Measurements from ENCODE around the gene MTIF3. TPM values are rescaled to one million over a fixed set of nuclear protein-coding genes. Genes with fewer than 3 reads are reported as not detected.

Gene MTIF3
- polyA plus RNA-seq, 1 donor from 2014 or later: 66.5 TPM

DNA sequence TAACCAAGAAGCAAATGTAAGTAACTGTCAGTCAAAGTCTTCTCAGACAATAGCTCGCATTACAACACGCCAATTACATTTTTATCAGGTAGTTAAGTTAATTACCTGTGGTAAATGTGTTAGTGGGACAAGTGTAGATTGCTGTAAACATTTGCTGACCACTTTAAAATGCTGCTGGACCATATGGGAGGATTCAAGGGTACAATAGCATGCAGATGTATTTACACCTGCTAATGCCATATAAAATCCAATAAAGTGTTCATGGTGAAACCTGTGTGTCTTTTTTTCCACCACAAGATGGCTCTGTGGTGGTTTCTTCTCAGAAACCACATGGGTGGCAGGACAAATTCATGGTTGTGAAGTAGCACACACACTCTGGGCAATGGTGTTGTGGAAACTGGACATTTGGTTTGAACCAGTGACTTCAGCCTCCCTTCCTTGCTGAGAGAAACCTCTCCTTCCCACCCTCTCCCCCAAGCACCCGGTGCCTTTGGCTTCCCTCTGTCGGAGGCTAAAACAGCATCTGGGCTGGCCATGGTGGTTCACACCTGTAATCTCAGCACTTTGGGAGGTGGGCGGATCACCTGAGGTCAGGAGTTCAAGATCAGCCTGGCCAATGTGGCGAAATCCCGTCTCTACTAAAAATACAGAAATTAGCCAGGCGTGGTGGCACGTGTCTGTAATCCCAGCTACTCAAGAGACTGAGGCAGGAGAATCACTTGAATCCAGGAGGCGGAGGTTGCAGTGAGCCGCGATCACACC is 44.0 kb downstream of the MTIF3 start:
- H3K9ac ChIP-seq (ENCODE audit: low read length): no peak overlapping the region
- no peak overlapping the region for H2AFZ ChIP-seq (ENCODE audit: low read depth, low read length)
- H3K36me3 ChIP-seq (ENCODE audit: insufficient read depth, low read length): no peaks in the 10 kb centered on the region
- no peak overlapping the region for H3K27ac ChIP-seq (ENCODE audit: low read length)
- H3K4me3 ChIP-seq (ENCODE audit: low read length): no peak overlapping the region
- TF ChIP-seq, protein P1, sequence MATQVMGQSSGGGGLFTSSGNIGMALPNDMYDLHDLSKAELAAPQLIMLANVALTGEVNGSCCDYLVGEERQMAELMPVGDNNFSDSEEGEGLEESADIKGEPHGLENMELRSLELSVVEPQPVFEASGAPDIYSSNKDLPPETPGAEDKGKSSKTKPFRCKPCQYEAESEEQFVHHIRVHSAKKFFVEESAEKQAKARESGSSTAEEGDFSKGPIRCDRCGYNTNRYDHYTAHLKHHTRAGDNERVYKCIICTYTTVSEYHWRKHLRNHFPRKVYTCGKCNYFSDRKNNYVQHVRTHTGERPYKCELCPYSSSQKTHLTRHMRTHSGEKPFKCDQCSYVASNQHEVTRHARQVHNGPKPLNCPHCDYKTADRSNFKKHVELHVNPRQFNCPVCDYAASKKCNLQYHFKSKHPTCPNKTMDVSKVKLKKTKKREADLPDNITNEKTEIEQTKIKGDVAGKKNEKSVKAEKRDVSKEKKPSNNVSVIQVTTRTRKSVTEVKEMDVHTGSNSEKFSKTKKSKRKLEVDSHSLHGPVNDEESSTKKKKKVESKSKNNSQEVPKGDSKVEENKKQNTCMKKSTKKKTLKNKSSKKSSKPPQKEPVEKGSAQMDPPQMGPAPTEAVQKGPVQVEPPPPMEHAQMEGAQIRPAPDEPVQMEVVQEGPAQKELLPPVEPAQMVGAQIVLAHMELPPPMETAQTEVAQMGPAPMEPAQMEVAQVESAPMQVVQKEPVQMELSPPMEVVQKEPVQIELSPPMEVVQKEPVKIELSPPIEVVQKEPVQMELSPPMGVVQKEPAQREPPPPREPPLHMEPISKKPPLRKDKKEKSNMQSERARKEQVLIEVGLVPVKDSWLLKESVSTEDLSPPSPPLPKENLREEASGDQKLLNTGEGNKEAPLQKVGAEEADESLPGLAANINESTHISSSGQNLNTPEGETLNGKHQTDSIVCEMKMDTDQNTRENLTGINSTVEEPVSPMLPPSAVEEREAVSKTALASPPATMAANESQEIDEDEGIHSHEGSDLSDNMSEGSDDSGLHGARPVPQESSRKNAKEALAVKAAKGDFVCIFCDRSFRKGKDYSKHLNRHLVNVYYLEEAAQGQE (IDR thresholded peaks at IDR 0.05; ENCODE audit: borderline replicate concordance): no peak
- TF ChIP-seq EP300 (conservative IDR thresholded peaks at IDR 0.05; ENCODE audit: poor library complexity, severe bottlenecking) (no peak), SMC3 (conservative IDR thresholded peaks at IDR 0.05; ENCODE audit: poor library complexity) (peak; percentile 82), RAD21 (conservative IDR thresholded peaks at IDR 0.05) (peak; percentile 68), POLR2AphosphoS5 (IDR thresholded peaks at IDR 0.05) (no peak), MXI1 (conservative IDR thresholded peaks at IDR 0.05; ENCODE audit: poor library complexity, severe bottlenecking) (no peak), TAF1 (IDR thresholded peaks at IDR 0.05; ENCODE audit: low read depth) (no peak), EZH2 (IDR thresholded peaks at IDR 0.05; ENCODE audit: borderline replicate concordance, insufficient read depth, low read length, poor library complexity, severe bottlenecking) (no peak)
- TF ChIP-seq, protein P2, sequence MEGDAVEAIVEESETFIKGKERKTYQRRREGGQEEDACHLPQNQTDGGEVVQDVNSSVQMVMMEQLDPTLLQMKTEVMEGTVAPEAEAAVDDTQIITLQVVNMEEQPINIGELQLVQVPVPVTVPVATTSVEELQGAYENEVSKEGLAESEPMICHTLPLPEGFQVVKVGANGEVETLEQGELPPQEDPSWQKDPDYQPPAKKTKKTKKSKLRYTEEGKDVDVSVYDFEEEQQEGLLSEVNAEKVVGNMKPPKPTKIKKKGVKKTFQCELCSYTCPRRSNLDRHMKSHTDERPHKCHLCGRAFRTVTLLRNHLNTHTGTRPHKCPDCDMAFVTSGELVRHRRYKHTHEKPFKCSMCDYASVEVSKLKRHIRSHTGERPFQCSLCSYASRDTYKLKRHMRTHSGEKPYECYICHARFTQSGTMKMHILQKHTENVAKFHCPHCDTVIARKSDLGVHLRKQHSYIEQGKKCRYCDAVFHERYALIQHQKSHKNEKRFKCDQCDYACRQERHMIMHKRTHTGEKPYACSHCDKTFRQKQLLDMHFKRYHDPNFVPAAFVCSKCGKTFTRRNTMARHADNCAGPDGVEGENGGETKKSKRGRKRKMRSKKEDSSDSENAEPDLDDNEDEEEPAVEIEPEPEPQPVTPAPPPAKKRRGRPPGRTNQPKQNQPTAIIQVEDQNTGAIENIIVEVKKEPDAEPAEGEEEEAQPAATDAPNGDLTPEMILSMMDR (IDR thresholded peaks at IDR 0.05; ENCODE audit: poor library complexity, severe bottlenecking): peak; percentile 76
- no peaks in the 10 kb centered on the region for H3K27me3 ChIP-seq (ENCODE audit: insufficient read depth, low read depth, low read length)
- no peak overlapping the region for H3K4me2 ChIP-seq (ENCODE audit: low read length)
- no peaks in the 10 kb centered on the region for H4K20me1 ChIP-seq (ENCODE audit: insufficient read depth)
- no peaks in the 10 kb centered on the region for H3K79me2 ChIP-seq (replicated peaks; ENCODE audit: insufficient read depth, low read length)
- no peaks in the 10 kb centered on the region for H3F3A ChIP-seq (ENCODE audit: insufficient read depth, low read length, poor library complexity, severe bottlenecking)
- no peaks in the 10 kb centered on the region for H3K9me3 ChIP-seq (ENCODE audit: low read length)
- no peaks in the 10 kb centered on the region for H3K9me2 ChIP-seq (ENCODE audit: insufficient read depth, low read length)

DNA sequence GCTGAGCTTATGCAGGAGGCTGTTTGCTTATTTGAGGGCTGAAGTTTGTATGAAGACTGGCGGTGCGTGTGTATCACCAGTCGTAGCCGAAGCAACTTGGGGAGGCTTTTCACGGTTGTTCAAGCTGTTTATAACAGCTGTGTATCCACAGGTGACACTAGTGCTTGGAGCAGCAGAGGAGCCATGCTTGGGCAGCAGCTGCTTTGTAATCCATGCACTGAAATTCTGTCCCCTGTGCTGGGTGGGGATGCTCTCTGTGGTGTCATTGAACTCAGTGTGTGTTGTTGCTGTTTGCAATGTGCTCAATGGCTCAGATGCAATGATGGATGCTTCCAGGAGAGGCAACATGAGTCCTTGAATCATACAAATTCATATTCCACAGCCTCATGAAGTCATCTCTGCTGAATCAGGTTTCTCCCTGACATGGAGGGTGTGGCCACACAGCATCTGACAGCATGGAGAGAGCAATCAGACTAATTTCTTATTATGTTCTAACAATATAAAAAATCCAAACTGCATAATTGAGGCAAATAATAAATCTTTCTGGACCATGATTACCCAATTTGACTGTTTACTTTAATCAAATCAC is 44.7 kb downstream of the MTIF3 start:
- H3K27me3 ChIP-seq (ENCODE audit: insufficient read depth, low read depth, low read length): no peaks in the 10 kb centered on the region
- TF ChIP-seq MXI1 (conservative IDR thresholded peaks at IDR 0.05; ENCODE audit: poor library complexity, severe bottlenecking) (no peak), RAD21 (conservative IDR thresholded peaks at IDR 0.05) (no peak), EZH2 (IDR thresholded peaks at IDR 0.05; ENCODE audit: borderline replicate concordance, insufficient read depth, low read length, poor library complexity, severe bottlenecking) (no peak), TAF1 (IDR thresholded peaks at IDR 0.05; ENCODE audit: low read depth) (no peak), SMC3 (conservative IDR thresholded peaks at IDR 0.05; ENCODE audit: poor library complexity) (no peak), POLR2AphosphoS5 (IDR thresholded peaks at IDR 0.05) (no peak), EP300 (conservative IDR thresholded peaks at IDR 0.05; ENCODE audit: poor library complexity, severe bottlenecking) (no peak)
- TF ChIP-seq, protein P2 (IDR thresholded peaks at IDR 0.05; ENCODE audit: poor library complexity, severe bottlenecking): no peak
- TF ChIP-seq, protein P1 (IDR thresholded peaks at IDR 0.05; ENCODE audit: borderline replicate concordance): no peak
- no peaks in the 10 kb centered on the region for H3K9me3 ChIP-seq (ENCODE audit: low read length)
- no peak overlapping the region for H3K4me3 ChIP-seq (ENCODE audit: low read length)
- no peak overlapping the region for H2AFZ ChIP-seq (ENCODE audit: low read depth, low read length)
- no peaks in the 10 kb centered on the region for H3F3A ChIP-seq (ENCODE audit: insufficient read depth, low read length, poor library complexity, severe bottlenecking)
- no peaks in the 10 kb centered on the region for H3K79me2 ChIP-seq (replicated peaks; ENCODE audit: insufficient read depth, low read length)
- H3K27ac ChIP-seq (ENCODE audit: low read length): no peak overlapping the region
- no peak overlapping the region for H3K9ac ChIP-seq (ENCODE audit: low read length)
- H3K9me2 ChIP-seq (ENCODE audit: insufficient read depth, low read length): no peaks in the 10 kb centered on the region
- no peaks in the 10 kb centered on the region for H4K20me1 ChIP-seq (ENCODE audit: insufficient read depth)
- no peak overlapping the region for H3K4me2 ChIP-seq (ENCODE audit: low read length)
- no peaks in the 10 kb centered on the region for H3K36me3 ChIP-seq (ENCODE audit: insufficient read depth, low read length)

All from neural cell (in vitro differentiated cells).